HG03469 (cell line): ENCODE results near the gene CDC37L1.
"Not testable (repeated sequence)": the region's sequence is repeated elsewhere in the genome, so short reads cannot be mapped to it uniquely, and the experiment has no call there.

ENCODE experiments used
- ATAC-seq: cut with Tn5 transposase; IDR thresholded peaks from one replicate; pipeline ENCODE4 v1.9.1; 2021; ENCODE audit warnings: mild to moderate bottlenecking, moderate library complexity, moderate number of reproducible peaks; ENCODE audit not compliant: unreplicated experiment

The CDC37L1 gene

GRCh38 chr9:4746278-4747030 is 67.1 kb downstream of the CDC37L1 start:
- no peak for ATAC-seq

GRCh38 chr9:4748612-4749011 is 69.2 kb downstream of the CDC37L1 start:
- no peak for ATAC-seq

GRCh38 chr9:4750023-4750673 is 70.8 kb downstream of the CDC37L1 start:
- ATAC-seq, result no peak

GRCh38 chr9:4754530-4754929 is 75.2 kb downstream of the CDC37L1 start:
- ATAC-seq, result not testable (repeated sequence)

DNA sequence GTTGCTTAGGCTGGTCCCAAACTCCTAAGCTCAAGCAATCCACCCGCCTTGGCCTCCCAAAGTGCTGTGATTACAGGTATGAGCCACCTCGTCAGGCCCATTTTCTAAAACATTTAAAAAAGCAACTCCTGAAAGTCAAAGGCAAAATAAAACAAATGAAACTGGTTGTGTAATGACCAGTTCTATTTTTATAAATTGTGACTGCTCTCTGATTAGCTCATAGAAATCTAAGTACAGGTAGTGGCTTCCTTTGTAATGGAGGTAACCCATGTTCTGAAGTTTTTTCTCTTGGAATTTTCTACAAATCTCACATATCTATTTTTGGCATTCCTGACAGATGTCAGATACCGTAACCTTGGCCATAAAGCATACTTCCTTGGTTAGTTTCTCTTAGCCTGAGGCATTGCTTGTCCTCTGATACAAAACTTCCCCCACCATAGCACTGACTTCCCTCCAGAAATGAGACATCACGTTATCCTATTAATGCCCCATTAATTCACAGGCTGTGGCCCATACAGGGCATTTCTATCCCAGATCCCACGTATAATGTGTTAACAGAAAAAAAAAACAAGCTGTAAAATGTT is 75.7 kb downstream of the CDC37L1 start:
- ATAC-seq, result no peak

GRCh38 chr9:4756420-4756819 is 77.1 kb downstream of the CDC37L1 start:
- no peak for ATAC-seq
